GM18519 (cell line): ENCODE data around the gene LRIT3.

Experiments
- ATAC-seq: cut with Tn5 transposase; IDR thresholded peaks from one replicate; pipeline ENCODE4 v1.9.1; 2021; ENCODE audit warnings: mild to moderate bottlenecking, moderate library complexity; ENCODE audit not compliant: unreplicated experiment, low FRiP score

LRIT3 gene

DNA sequence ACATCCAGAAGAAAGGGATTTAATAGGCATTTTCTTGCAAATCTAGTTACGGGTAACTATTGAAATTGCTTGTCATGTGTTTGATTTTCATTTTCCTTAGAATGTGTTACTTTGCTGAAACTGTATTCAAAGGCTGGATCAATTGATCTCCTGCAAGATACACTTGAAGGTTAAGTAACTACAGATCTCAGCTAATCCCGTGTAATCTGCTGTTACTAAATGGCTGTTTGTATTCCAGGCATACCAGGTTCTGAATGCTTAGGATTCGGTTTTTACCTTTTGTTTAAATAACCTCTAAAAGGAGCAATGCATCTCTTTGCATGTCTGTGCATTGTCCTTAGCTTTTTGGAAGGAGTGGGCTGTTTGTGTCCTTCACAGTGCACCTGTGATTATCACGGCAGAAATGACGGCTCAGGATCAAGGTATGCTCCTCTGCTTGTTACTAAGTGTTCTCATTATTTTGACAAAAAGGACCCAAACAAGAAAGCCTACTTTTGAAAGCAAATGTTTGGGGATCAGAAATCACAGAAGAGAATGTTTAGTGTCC is at the start of gene LRIT3:
TSS of gene LRIT3 (plus strand) at position 212 of the 547 bp plus-strand sequence. CDS start at position 307, 95 bp downstream.
- ATAC-seq: no peak

- ATAC-seq: no peak
These were observed 49.0 kb upstream of the LRIT3 start for GRCh38 chr4:109798866-109799265.

GRCh38 chr4:109801099-109801789 is 46.7 kb upstream of the LRIT3 start:
- ATAC-seq: no peak

GRCh38 chr4:109801895-109802319 is 46.0 kb upstream of the LRIT3 start, which contains the start of gene CFI:
Gene CFI, minus strand, starts transcription at chr4:109801999. Its CDS starts 28 bp downstream, at chr4:109801971.
- no peak for ATAC-seq

DNA sequence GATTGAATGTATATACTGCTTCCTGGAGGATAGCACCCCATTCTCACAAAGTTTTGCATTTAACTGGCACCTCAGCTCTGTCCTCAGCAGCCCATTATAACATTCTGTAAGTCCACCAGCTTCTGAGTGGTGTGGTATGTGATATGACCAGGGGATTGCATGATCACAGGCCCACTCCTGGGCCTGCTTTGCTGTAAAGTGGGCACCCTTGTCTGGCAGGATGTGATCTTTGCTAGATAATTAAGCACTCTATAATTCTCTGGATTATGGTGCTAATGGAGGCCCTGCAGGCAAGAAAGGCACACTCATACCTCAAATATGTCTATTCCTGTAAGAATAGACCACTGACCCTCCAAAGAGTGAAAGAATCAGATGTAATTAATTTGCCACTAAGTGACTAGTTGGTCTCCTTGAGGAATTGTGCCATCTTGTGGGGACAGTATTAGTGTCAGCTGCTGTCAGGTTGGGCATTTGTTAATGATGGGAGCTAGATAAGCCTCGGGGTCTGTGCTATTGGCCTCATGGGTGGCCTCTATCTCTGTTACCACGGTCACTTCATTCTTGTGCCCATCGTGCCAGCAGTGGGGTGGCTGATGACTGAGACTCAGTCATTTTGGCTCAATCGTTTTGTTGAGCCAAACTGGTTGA is 43.9 kb upstream of the LRIT3 start:
- no peak for ATAC-seq

DNA sequence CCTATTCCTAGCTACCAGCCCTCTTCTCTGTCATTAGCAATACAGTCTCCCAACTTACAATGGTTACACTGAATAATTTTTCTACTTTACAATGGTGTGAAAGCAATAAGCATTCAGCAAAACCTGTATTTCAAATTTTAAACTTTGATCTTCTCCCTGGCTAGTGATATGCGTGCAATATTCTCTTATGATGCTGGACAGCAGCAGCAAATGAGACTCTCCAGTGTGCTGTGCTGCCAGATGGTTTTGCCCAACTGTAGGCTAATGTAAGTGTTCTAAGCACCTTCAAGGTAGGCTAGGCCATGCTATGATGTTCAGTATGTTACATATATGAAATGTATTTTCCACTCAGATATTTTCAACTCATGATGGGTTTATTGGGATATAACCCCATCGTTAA is 38.3 kb upstream of the LRIT3 start:
- no peak for ATAC-seq

- ATAC-seq: no peak
These were observed 37.1 kb upstream of the LRIT3 start for GRCh38 chr4:109810552-109811387.

GRCh38 chr4:109811707-109812106 is 36.2 kb upstream of the LRIT3 start:
- no peak for ATAC-seq

- peak; percentile 99 for ATAC-seq
These were observed 32.5 kb upstream of the LRIT3 start, which contains the start of gene GAR1 for GRCh38 chr4:109815151-109816081. Gene GAR1, plus strand, starts transcription at chr4:109815762. Its CDS starts 403 bp downstream, at chr4:109816165.

DNA sequence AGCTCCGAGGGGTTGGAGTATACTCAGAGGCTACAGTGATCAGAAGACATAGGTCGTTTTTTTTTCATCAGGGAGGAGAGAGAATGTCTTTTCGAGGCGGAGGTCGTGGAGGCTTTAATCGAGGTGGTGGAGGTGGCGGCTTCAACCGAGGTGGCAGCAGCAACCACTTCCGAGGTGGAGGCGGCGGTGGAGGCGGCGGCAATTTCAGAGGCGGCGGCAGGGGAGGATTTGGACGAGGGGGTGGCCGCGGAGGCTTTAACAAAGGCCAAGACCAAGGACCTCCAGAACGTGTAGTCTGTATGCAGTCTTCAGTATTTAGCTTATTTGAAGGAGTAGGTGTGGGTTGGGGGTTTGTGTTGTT is 31.8 kb upstream of the LRIT3 start:
- no peak for ATAC-seq

DNA sequence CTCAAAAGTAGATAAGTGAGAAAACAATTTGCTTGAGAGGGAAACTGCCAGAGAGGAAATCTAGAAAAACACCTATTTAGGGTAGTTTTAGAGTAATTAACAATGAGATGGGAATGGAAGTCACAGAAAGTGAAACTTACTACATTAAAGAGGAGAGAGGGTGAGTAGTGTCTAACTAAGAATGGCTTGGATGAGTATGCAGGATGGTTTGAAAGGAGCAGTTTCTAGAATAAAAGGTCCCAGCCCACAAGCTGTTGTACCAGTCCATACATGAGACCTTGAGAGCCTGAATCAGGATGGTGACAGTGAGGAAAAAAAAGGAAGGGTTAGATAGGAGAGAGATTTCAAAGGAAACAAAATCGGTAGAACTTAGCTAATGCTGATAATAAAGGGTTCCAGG is 31.0 kb upstream of the LRIT3 start:
- ATAC-seq: no peak

- no peak for ATAC-seq
These were observed 29.6 kb upstream of the LRIT3 start for GRCh38 chr4:109818268-109818667.

- no peak for ATAC-seq
These were observed 27.3 kb upstream of the LRIT3 start for GRCh38 chr4:109820563-109820962.

- no peak for ATAC-seq
These were observed 26.7 kb upstream of the LRIT3 start for GRCh38 chr4:109821185-109821584.

DNA sequence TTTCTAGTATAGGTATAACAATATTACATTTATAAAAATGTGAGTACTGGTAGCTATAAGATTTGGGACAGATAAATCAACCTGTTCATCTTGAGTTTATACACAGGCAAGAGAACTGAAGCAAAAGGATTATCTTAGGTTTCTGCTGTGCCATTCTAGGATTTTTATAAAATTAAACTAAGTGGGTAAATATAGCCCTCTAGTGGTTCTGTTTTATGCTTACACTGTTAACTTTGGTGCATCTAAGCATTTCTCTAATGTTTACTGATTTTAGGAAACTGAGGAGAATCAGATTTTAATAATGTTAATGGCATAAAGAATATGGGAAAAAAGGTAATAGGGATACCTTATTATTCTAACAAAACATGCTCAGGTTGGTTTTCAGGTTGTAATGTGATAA is 21.2 kb upstream of the LRIT3 start:
- peak; percentile 48 for ATAC-seq

GRCh38 chr4:109827672-109828071 is 20.2 kb upstream of the LRIT3 start, which contains the start of gene RRH:
Gene RRH, plus strand, starts transcription at chr4:109827972. Its CDS starts 56 bp downstream, at chr4:109828028.
- ATAC-seq: no peak

- no peak for ATAC-seq
These were observed 14.2 kb upstream of the LRIT3 start for GRCh38 chr4:109833756-109834155.

- no peak for ATAC-seq
These were observed 10.9 kb upstream of the LRIT3 start for GRCh38 chr4:109836985-109837384.

- ATAC-seq: no peak
These were observed 1.4 kb upstream of the LRIT3 start for GRCh38 chr4:109846395-109847098.
